NCI-H2227 treated with DMSO at 0.1 percent for 48 hours (cell line): Measurements from ENCODE around the gene RASAL2.
A peak's percentile ranks its signal among the peaks of the same experiment; 100 is the strongest.

Experiments
- DNase-seq: peaks from one replicate; lab custom pipeline; 2025; lab: John Stamatoyannopoulos, UW

Gene RASAL2

GRCh38 chr1:178393370-178393769 lies 299.5 kb downstream of the RASAL2 start:
- no peak for DNase-seq

- DNase-seq = no peak
Observed at GRCh38 chr1:178396789-178397188, 302.9 kb downstream of the RASAL2 start.

GRCh38 chr1:178397678-178398077 lies 303.8 kb downstream of the RASAL2 start:
- DNase-seq = no peak

DNA sequence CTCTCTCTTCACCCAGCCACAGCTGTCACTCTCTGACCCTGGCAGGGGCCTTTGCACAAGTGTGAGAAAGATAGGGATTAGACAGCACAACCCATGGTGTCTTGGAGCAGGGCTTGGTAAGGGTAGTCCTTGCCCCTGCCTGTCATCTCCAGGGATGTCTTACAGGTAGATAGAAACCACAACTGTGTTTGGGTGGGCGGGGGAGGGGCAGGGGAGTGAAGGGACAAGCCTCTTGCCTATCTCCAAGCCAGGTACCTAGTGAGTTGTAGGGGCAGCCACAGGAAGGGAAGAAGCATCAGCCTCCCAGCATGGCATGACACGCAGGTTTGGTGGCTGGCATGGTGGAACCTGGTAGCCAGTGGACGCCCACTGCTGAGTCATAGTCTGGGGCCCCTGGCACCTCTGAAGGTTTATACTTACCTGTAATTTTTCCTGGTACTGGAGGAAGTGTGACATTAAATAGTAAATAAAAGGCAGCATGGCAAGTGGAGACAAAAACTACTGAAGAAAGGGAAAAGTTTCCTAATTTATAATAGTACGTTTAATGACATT lies 305.3 kb downstream of the RASAL2 start:
- DNase-seq = no peak

GRCh38 chr1:178405137-178405536 lies 311.2 kb downstream of the RASAL2 start:
- DNase-seq = no peak

DNA sequence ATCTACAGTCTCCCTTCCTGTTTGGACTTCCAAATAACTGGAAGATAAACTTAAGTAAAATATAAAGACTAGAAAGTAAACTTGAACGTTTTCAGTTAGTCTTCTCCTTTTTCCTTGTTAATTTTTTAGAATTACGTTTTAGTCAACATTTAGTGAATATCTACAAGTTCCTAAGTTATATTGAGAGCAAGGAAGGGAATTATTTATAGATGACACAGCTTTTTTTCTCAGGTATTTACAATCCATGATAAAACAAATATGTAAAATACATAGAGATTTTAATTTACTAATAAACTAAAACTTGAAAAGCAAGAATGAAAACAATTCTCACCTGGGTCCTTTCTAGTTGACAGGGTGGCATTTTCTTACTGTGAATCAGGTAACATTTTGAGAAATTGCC lies 313.3 kb downstream of the RASAL2 start:
- no peak for DNase-seq

DNA sequence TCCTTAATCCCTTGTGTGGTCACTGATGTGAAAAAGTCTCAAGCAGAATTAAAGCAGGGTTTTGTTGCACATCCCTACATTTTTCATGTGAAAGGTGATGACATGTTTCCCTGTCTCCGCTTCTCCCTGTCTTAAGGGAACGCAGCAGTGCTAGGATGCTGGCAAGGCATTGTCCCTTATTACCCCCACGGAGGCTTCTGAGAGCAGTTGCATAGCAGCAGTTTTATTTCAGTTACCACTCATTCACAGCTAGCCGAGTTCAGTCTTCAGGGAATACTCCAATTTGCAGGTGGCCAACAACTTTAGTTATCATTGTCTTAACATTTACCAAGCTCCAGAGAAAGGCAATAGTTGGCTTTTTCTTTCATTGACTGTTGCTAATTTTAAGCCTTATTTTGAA lies 313.8 kb downstream of the RASAL2 start:
- DNase-seq = peak; percentile 2

GRCh38 chr1:178408871-178409270 lies 315.0 kb downstream of the RASAL2 start:
- DNase-seq = no peak

- DNase-seq = no peak
Observed at GRCh38 chr1:178409541-178409940, 315.6 kb downstream of the RASAL2 start.

DNA sequence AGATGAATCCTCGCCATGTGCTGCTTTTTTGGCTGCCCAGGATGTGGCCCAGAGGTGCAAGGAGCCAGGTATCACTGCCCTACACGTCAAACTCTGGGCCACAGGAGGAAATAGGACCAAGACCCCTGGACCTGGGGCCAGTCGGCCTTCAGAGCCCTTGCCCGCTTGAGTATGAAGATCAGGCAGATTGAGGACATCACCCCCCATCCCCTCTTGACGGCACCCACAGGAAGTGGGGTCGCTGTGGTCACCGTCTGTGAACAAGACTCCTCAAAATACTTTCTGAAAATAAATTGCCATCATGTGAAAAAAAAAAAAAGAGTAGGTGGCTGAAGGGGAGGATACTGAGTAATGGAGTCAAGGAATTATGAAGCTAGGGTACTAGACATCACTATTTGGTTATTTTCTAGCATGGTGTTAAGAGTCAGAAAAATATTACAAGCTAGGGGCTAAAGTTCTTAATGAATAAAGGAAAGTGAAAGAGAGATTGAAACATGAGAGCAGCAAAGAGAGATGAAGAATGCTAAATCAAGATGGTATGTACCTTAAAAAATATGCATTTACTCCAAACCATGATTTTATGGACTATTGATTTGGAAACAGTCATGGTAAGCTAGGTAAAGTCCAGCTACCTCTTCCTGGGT lies 318.0 kb downstream of the RASAL2 start:
- no peak for DNase-seq

DNA sequence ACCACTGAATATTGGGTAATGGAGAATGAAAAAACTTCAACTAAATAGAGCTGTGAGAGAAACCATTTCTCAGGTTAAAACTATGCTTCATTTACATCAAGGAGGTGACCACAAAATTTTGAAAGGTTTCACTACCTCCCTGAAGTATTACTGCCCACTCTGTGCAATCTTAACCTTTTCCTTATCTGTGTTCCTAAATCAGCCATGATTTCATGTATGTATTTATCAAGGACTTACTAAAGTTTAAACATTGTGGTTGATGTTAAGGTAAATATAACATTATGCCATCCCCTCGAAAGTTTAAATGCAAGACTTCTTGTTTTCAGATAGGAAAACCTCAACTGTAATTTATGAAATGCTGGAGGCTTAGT lies 318.5 kb downstream of the RASAL2 start:
- DNase-seq = no peak

GRCh38 chr1:178417858-178418257 lies 324.0 kb downstream of the RASAL2 start:
- DNase-seq = no peak

- DNase-seq = no peak
Observed at GRCh38 chr1:178418284-178418955, 324.5 kb downstream of the RASAL2 start.

GRCh38 chr1:178434360-178434759 lies 340.5 kb downstream of the RASAL2 start:
- no peak for DNase-seq

DNA sequence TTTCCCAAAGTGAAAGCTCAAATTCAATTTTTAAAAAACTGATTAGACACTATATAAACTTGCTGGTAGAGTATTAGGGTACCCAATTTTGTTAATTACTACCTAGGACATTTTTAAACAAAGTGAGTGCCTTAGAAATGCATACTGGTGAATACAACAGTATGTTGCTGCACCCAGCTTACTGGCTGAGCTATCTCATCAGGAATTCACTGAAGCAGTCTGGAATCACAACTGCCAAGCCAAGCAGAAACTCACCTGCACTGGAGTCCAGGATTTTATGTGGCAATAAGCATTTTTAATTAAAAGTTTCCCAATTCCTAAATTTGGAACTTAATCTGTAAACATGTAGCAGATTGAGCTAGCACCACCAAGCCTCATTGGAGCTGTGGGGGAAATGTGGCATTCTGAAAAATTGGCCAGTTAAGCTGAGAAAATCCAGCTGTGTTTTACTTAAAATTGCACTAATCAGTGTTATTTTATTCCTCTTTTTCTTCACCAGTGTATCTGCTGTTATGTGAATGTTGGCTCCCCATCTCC lies 341.1 kb downstream of the RASAL2 start:
- no peak for DNase-seq

DNA sequence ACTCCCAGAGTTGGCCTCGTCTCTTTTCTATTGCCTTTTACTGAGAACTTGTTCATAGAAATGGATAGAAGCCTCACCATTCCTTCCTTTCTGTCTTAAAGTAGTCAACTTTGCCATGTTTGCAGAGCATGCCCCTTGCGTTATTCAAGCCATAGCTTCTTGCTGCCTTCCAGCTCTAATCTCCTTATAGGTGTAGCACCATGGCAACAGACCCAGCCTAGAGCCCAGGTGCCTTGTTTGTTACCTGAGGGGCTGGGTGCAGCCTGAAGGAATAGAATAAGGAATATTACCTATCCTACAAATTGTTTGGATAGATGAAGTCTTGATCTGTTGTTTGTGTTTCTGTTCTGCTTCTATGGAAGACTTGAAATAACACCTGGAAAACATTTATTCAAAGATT lies 343.0 kb downstream of the RASAL2 start:
- no peak for DNase-seq

- no peak for DNase-seq
Observed at GRCh38 chr1:178438432-178438831, 344.5 kb downstream of the RASAL2 start.

DNA sequence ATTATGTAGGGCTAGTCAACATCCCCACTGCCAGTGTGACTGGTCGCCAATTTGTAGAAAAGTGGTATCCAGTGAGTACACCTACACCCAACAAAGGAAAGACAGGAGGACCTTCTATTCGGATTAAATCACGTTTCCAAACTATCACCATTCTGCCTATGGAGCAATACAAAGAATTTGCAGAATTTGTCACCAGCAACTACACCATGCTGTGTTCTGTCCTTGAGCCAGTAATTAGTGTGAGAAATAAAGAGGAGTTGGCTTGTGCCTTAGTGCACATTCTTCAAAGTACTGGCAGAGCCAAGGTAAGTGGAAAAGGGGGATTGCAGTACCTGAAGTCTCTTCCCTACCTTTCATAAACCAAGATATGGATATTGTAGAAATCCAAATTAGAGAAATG lies 349.0 kb downstream of the RASAL2 start:
- DNase-seq = no peak

- no peak for DNase-seq
Observed at GRCh38 chr1:178450871-178451270, 357.0 kb downstream of the RASAL2 start.

DNA sequence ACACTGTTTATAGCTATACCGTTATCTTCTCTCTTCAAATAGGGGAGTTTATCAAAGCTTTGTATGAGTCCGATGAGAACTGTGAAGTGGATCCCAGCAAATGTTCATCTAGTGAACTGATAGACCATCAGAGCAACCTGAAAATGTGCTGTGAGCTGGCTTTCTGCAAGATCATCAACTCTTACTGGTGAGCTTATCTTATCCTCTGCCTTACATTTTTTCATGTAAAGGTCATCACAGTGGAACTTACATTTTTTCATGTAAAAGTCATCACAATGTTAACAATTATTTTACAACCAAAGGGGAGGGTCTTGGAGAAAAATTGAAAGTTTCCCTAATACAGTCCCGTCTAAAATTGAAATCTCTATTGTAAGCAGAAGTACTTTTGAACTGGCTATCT lies 357.6 kb downstream of the RASAL2 start:
- DNase-seq = no peak

DNA sequence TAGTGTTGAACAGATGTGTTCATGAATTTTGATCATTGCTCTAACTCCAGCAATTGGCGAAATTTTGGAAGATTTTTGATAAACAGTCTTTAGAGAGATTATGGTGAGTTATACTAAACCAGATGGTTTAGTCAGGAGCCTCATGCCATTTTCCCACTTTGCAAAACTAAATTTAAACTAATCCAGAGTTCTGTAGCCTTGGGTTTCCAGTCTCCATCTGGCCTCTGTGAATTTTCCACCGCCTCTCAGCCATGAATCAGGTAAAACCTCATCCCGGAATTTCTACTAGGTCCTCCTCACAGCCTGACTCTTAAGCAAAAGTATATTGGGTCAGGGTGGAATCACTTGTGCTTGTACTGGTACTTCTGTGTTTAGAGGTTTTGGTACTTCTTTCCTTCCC lies 358.1 kb downstream of the RASAL2 start:
- DNase-seq = no peak

DNA sequence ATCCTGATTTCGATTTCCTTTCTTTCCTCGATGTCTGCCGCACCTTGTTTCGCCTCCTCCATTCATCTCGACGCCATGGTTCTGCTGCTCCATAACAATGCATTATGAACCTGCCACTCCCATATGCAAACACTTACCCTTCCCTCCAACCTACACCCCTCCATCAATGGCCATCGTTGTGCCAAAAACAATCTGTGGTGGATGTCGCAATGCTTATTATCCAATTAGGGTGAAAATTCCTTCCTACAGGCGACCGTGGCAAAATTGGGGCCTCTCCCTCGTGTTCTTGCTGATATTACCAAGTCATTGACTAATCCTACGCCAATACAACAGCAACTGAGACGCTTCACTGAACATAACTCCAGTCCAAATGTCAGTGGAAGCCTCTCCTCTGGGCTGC lies 362.6 kb downstream of the RASAL2 start:
- no peak for DNase-seq

- DNase-seq = no peak
Observed at GRCh38 chr1:178457651-178458050, 363.7 kb downstream of the RASAL2 start.

- no peak for DNase-seq
Observed at GRCh38 chr1:178458203-178458602, 364.3 kb downstream of the RASAL2 start.
